Measurements from ENCODE around the gene XRN2. TPM values are rescaled to one million over a fixed set of nuclear protein-coding genes. Genes with fewer than 3 reads are reported as not detected.

XRN2 gene
- total and polyA plus RNA-seq, 2 of the 13 experiments (the other 11 are each of a cell fraction or from before 2014, with no cell fraction given) = 90.3 to 171 TPM

- no TSS peak for BruUV-seq (replicated peaks)
- FAIRE-seq (no peak), ATAC-seq (no peak), DNase-seq (ENCODE audit: low spot score) (no peak)
- Histone ChIP-seq H3K27ac (ENCODE audit: extremely low read length, insufficient read depth, low read length) (peak overlapping the region; percentile 88), H3K9ac (ENCODE audit: insufficient read depth, low read depth, low read length) (peak overlapping the region; percentile 92), H3K27me3 (ENCODE audit: control insufficient read depth in 1 of 2, insufficient read depth in 2 of 2, low read length in 2 of 2) (no peaks in the 10 kb centered on the region; a peak in 1 of 5 replicates), H3K79me2 (ENCODE audit: insufficient read depth, low read length) (peaks cover 50% of the 10 kb centered on the region), H4K20me1 (ENCODE audit: insufficient read depth, low read length) (peaks cover 22% of the 10 kb centered on the region), H3K4me2 (ENCODE audit: low read depth, low read length) (peak overlapping the region; percentile 96), H3K4me1 (ENCODE audit: insufficient read depth, low read length) (peaks cover 46% of the 10 kb centered on the region), H3K36me3 (replicated peaks in 1 of 2; ENCODE audit: control insufficient read depth in 1 of 2, insufficient read depth in 2 of 2, low read length in 2 of 2) (peaks cover 1 to 8% of the 10 kb centered on the region in 2 experiments; a peak in 2 of 5 replicates), H3K9me3 (ENCODE audit: low read length) (no peaks in the 10 kb centered on the region), H2AFZ (ENCODE audit: low read length) (no peak overlapping the region), H3K4me3 (replicated peaks in 1 of 3; ENCODE audit: insufficient read depth in 1 of 3, low read depth in 2 of 3, low read length in 3 of 3) (peak overlapping the region; percentile 79 to 88 (median 81))
- intact Hi-C loops (cut with micrococcal nuclease; ENCODE audit: unreplicated experiment) (loop anchor here (2.0 to 5.0 kb wide), 4 partner anchors 35 to 592 kb away; partner anchors contain the start of gene RALGAPA2), in situ Hi-C loops (cut with HindIII; ENCODE audit: extremely low pct_ligation_motif_present, low pct_unique_long_range_greater_than_20kb) (no loop called here)
- POLR2A ChIA-PET = interaction anchor here (0.7 to 2.3 kb wide), 15 partner anchors 8 to 179 kb away, joined by 3 to 18 read pairs (median 6); partner anchors contain the start of gene KIZ
- CTCF ChIA-PET (ENCODE audit: low intra/inter-chr PET ratio, low total read pairs) = no interaction called here
- WGBS (ENCODE audit: low lambda C conversion rate) = 4% methylated on average over 18 of the region's 18 CpGs
- TF ChIP-seq KDM5A (IDR thresholded peaks at IDR 0.05; ENCODE audit: borderline replicate concordance, low read length) (peak; percentile 66), FOXK2 (IDR thresholded peaks at IDR 0.05) (peak; percentile 81; the same call in 1 of the 2 replicates), ZNF607 (CRISPR knock-in tag; IDR thresholded peaks at IDR 0.05; ENCODE audit: borderline replicate concordance) (no peak), ZFP1 (CRISPR knock-in tag; IDR thresholded peaks at IDR 0.05) (no peak; the same call in 1 of the 2 replicates), ZNF501 (CRISPR knock-in tag; IDR thresholded peaks at IDR 0.05) (0 out of 2 replicates have a peak, but pooled peaks have one; percentile 3), GZF1 (CRISPR knock-in tag; IDR thresholded peaks at IDR 0.05) (0 out of 2 replicates have a peak, but pooled peaks have one; percentile 26), CHD4 (IDR thresholded peaks at IDR 0.05; ENCODE audit: borderline replicate concordance, low read length) (peak; percentile 39; the same call in 1 of the 2 replicates), ZNF652 (CRISPR knock-in tag; IDR thresholded peaks at IDR 0.05; ENCODE audit: borderline replicate concordance, low read depth) (peak; percentile 2; the same call in 1 of the 2 replicates), TP53 (CRISPR knock-in tag; conservative IDR thresholded peaks at IDR 0.05) (0 out of 2 replicates have a peak, but pooled peaks have one; percentile 11), ZNF710 (CRISPR knock-in tag; IDR thresholded peaks at IDR 0.05; ENCODE audit: borderline replicate concordance) (0 out of 2 replicates have a peak, but pooled peaks have one; percentile 6), ZNF3 (CRISPR knock-in tag; IDR thresholded peaks at IDR 0.05) (no peak; the same call in 1 of the 2 replicates), SIX1 (CRISPR knock-in tag; IDR thresholded peaks at IDR 0.05; ENCODE audit: borderline replicate concordance) (peak; percentile 40; the same call in 1 of the 2 replicates), SKIL (CRISPR knock-in tag; IDR thresholded peaks at IDR 0.05; ENCODE audit: borderline replicate concordance) (no peak), ATF1 (CRISPR knock-in tag; IDR thresholded peaks at IDR 0.05) (0 out of 2 replicates have a peak, but pooled peaks have one; percentile 20), ZEB1 (IDR thresholded peaks at IDR 0.05; ENCODE audit: insufficient replicate concordance, low read depth) (peak; percentile 7), HNF1B (CRISPR knock-in tag; IDR thresholded peaks at IDR 0.05) (peak; percentile 78; the same call in 1 of the 2 replicates), ZNF264 (CRISPR knock-in tag; IDR thresholded peaks at IDR 0.05) (no peak), TBX3 (IDR thresholded peaks at IDR 0.05; ENCODE audit: borderline replicate concordance) (peak; percentile 28; the same call in 1 of the 2 replicates)
These were observed 898 bp downstream of the XRN2 start for GRCh38 chr20:21303872-21304586.

All from HepG2 (cell line).